HG03175 (cell line): ENCODE measurements around the gene WDR4.
"Not testable (repeated sequence)": the region's sequence is repeated elsewhere in the genome, so short reads cannot be mapped to it uniquely, and the experiment has no call there.

Experiments
- ATAC-seq: cut with Tn5 transposase; IDR thresholded peaks from one replicate; pipeline ENCODE4 v1.9.1; 2021; ENCODE audit warnings: mild to moderate bottlenecking, moderate library complexity; ENCODE audit not compliant: unreplicated experiment

WDR4 gene

GRCh38 chr21:42840411-42841155 is 38.8 kb downstream of the WDR4 start:
- ATAC-seq = no peak

DNA sequence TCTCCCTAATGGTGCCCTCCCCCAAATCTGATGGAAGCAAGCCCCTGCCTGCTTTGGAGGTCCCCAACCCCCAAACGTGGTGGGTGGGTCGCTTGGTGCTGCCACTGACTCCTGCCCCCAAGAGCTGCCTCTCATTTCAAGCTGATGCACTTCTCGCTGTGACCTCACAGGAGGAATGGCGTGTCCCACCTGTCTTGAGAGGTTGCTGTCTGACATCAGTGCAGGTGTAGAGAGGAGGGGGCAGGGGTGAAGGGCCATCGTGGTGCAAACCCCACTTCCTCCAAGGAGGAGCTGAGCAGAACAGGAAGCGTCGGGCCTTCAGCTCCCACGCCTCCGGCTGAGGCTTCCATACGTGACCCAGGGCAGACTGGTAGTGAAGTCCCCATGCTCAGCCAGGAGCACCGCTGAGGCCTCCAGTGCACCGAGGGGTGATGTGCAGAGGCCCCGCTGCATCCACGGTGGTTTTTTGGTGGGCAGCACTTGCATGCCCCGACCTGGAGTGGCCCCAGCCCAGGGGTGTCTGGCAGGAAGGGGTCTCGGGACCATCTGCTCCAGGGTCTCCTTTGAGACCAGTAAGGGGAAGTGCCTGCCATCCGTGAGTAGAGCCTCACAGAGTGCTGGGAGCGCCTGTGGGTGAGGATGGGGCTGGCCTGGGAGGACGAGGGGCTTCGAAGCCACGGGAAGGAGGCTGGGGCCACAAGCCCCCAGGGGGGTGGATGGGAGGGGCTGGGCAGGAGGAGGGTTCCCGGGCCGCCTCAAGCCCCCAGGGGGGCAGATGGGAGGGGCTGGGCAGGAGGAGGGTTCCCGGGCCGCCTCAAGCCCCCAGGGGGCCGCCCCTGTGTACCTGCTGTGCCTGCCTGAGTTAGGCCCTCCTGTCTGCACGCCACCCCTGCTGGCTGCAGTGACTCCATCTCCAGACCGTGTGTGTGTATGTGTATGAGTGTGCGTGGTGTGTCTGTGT is 39.8 kb downstream of the WDR4 start:
- no peak for ATAC-seq

- not testable (repeated sequence) for ATAC-seq
Measured at GRCh38 chr21:42838212-42838690, 41.1 kb downstream of the WDR4 start.

GRCh38 chr21:42837421-42838211 is 41.7 kb downstream of the WDR4 start:
- ATAC-seq = no peak

GRCh38 chr21:42836767-42837301 is 42.5 kb downstream of the WDR4 start:
- ATAC-seq = no peak

- no peak for ATAC-seq
Measured at GRCh38 chr21:42836402-42836666, 43.0 kb downstream of the WDR4 start.

DNA sequence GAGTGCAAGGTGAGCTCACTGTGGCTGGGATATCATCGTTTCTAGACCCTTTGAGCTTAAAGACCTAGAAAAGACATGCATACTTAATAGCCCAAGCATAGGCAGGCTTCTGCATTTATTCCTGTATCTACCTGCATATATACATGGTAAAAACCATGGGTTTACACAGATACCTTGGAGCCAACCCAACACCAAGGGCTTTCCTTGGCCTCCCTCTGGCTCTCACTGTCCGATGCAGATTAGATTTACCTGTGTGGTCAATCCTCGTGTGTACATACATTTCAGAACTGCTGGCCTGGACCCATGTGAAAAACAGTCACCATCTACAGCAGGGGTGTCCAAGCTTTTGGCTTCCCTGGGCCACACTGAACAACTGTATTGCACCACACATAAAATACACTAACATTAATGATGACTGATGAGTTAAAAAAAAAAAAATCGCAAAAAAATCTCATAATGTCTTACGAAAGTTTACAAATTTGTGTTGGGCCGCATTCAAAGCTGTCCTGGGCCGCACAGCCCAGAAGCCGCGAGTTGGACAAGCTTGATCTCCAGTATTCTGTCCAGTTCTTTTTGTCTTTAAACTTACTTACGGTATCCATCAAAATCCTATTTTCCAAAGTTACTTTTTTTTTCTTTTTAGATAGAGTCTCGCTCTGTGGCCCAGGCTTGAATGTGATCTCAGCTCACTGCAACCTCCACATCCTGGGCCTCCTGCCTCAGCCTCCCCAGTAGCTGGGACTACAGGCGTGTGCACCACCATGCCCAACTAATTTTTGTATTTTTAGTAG is 43.5 kb downstream of the WDR4 start:
- ATAC-seq = no peak

DNA sequence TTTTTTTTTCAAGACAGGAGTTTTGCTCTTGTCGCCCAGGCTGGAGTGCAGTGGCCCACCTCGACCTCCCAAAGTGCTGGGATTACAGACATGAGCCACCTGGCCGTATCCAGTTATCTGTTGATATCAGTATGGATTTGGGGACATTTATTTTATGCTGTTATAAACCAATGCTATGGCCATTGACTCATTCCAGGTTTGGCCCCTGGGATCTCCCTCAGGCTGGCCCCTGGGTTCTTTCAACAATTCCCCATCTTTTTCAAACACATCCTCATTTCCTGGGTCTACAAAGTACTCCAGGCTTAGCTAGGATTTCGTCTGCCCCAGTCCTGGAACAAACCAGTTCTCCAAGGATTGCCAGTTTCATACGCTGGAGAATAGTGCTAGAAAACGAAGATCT is 44.1 kb downstream of the WDR4 start:
- ATAC-seq = no peak

- no peak for ATAC-seq
Measured at GRCh38 chr21:42834726-42835191, 44.6 kb downstream of the WDR4 start.

GRCh38 chr21:42833859-42834725 is 45.2 kb downstream of the WDR4 start:
- ATAC-seq = no peak

DNA sequence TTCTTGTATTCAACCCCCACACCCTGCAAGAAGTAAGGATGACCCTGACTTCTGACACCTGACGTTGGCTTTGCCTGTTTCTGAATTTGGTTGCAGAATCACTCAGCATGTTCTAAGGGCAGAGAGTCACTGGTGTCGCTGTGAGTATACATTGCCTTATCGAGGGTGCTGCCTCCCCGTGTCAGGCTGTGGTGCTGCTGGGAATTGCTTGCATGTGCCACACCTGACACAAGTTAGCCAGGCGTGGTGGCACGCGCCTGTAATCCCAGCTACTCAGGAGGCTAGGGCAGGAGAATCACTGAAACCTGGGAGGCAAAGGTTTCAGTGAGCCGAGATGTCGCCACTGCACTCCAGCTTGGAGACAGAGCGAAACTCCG is 45.9 kb downstream of the WDR4 start:
- ATAC-seq = no peak

GRCh38 chr21:42832321-42832630 is 47.1 kb downstream of the WDR4 start:
- ATAC-seq = not testable (repeated sequence)

DNA sequence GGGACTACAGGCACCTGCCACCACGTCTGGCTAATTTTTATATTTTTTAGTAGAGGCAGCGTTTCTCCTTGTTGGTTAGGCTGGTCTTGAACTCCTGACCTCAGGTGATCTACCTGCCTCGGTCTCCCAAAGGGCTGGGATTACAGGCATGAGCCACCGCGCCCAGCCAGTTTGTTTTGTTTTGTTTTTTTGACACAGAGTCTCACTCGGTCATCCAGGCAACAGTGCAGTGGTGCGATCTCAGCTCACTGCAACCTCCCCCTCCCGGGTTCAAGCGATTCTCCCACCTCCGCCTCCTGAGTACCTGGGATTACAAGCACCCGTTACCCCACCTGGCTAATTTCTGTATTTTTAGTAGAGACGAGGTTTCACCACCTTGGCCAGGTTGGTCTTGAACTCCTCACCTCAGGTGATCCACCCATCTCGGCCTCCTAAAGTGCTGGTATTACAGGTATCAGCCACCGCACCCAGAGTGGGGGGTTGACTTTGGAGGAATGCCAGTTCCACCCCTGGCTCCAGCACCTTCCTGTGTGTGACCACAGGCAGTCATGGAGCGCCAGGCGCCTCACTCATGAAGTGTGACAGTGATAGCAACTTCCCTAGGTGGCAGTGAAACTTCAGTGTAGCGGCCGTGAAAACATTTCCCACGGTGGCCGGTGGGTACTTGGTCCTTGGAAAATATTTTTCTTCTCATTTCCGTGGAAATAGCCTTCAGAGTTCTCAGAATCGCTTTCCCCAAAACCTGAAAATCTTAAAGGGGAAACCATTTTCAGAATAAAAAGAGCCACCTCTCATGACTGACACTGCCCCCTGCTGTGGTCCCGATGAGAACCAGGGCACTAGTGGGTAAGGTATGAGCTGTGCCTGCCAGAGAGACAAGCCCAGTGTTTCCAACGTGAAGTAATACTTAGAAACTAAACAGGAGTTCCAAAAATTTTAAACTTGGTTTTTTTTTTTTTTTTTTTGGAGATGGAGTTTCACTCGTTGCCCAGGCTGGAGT is 48.6 kb downstream of the WDR4 start:
- no peak for ATAC-seq

- no peak for ATAC-seq
Measured at GRCh38 chr21:42829954-42830353, 49.4 kb downstream of the WDR4 start.

- ATAC-seq = no peak
Measured at GRCh38 chr21:42829417-42829816, 49.9 kb downstream of the WDR4 start.

DNA sequence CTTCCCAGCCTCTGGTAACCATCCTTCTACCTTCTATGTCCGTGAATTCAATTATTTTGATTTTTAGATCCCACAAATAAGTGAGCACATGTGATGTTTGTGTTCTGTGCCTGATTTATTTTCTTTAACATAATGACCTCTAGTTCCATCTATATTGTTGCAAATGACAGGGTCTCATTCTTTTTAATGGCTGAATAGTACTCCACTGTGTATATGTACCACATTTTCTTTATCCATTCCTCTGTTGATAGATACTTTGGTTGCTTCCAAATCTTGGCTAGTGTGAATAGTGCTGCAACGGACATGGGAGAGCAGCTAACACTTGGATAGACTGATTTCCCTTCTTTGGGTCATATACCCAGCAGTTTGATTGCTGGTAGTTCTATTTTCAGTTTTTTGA is 51.8 kb downstream of the WDR4 start:
- no peak for ATAC-seq

GRCh38 chr21:42820616-42821465 is 58.5 kb downstream of the WDR4 start:
- no peak for ATAC-seq
